PC-3 (cell line): Measurements from ENCODE around the gene ALG5. TPM values are rescaled to one million over a fixed set of nuclear protein-coding genes. Genes with fewer than 3 reads are reported as not detected.

Source experiments
- ATAC-seq: fragments of 200-7000 bp; cut with Tn5 transposase; 2 replicates; pipeline ENCODE4 v1.9.1; 2020; ENCODE audit warnings: mild to moderate bottlenecking, moderate library complexity
- BruUV-seq: library from RNA; stranded (reverse); fragments of 400-500 nt; replicated peaks from 2 replicates; lab custom pipeline; 2021; lab: Mats Ljungman, UMichigan
- CTCF ChIA-PET: fragments of 300-600 bp; sonication (Branson Sonifier 250); formaldehyde crosslinking; loops from one replicate; lab custom pipeline; 2022; ENCODE audit warnings: antibody characterized with exemption; lab: Charles Lee
- POLR2A ChIA-PET: fragments of 300-600 bp; sonication (Branson Sonifier 250); formaldehyde crosslinking; loops from one replicate; lab custom pipeline; 2022; ENCODE audit warnings: antibody characterized with exemption; ENCODE audit not compliant: unreplicated experiment; lab: Charles Lee
- DNase-seq: peaks from one replicate; pipeline ENCODE4 v3.0.0-alpha.2; 2015
- H2AFZ ChIP-seq: fragments of 300-600 bp; sonication (generic); 2 replicates; pipeline ENCODE4 v1.6.0; 2016; ENCODE audit warnings: antibody characterized with exemption, low read length
- H3F3A ChIP-seq: fragments of 300-600 bp; sonication (generic); one replicate; pipeline ENCODE4 v1.6.0; 2017; ENCODE audit warnings: antibody characterized with exemption, low read length, control low read depth, mild to moderate bottlenecking; ENCODE audit not compliant: unreplicated experiment
- H3K27ac ChIP-seq: fragments of 300-600 bp; sonication (generic); 2 replicates; pipeline ENCODE4 v1.5.1; 2016; ENCODE audit warnings: mild to moderate bottlenecking, low read length
- H3K27me3 ChIP-seq: fragments of 300-600 bp; sonication (generic); 2 replicates; pipeline ENCODE4 v1.6.1; 2016; ENCODE audit warnings: low read length, mixed read lengths
- H3K36me3 ChIP-seq: fragments of 300-600 bp; sonication (generic); 2 replicates; pipeline ENCODE4 v1.6.1; 2016; ENCODE audit warnings: low read depth, mixed run types, low read length, mixed read lengths
- H3K4me1 ChIP-seq: fragments of 300-600 bp; sonication (generic); 2 replicates; pipeline ENCODE4 v1.5.1; 2016; ENCODE audit warnings: low read length; ENCODE audit not compliant: insufficient read depth
- H3K4me2 ChIP-seq: fragments of 300-600 bp; sonication (generic); 2 replicates; pipeline ENCODE4 v1.6.0; 2016; ENCODE audit warnings: low read length
- H3K4me3 ChIP-seq: fragments of 300-600 bp; sonication (generic); 2 replicates; pipeline ENCODE4 v1.5.1; 2016; ENCODE audit warnings: mild to moderate bottlenecking, low read length, mixed read lengths
- H3K79me2 ChIP-seq: fragments of 300-600 bp; sonication (generic); 2 replicates; pipeline ENCODE4 v1.6.1; 2017; ENCODE audit warnings: low read length, mixed read lengths
- H3K9ac ChIP-seq: fragments of 300-600 bp; sonication (generic); 2 replicates; pipeline ENCODE4 v1.6.0; 2016; ENCODE audit warnings: mild to moderate bottlenecking, low read length
- H3K9me2 ChIP-seq: fragments of 300-600 bp; sonication (generic); replicated peaks from 2 replicates; pipeline ENCODE4 v1.6.1; 2016; ENCODE audit warnings: mixed run types, low read length, mixed read lengths
- H3K9me3 ChIP-seq: fragments of 300-600 bp; sonication (generic); 2 replicates; pipeline ENCODE4 v1.6.1; 2016; ENCODE audit warnings: low read length, mixed read lengths
- H4K20me1 ChIP-seq: fragments of 300-600 bp; sonication (generic); 2 replicates; pipeline ENCODE4 v1.6.1; 2016; ENCODE audit warnings: low read length, mixed read lengths
- EZH2 ChIP-seq: fragments of 300-600 bp; sonication (generic); IDR thresholded peaks from one replicate; pipeline ENCODE4 v1.6.1; 2017; ENCODE audit warnings: antibody characterized with exemption, mild to moderate bottlenecking, low read length; ENCODE audit not compliant: unreplicated experiment
- EZH2phosphoT487 ChIP-seq: fragments of 300-600 bp; sonication (generic); IDR thresholded peaks from 2 replicates; pipeline ENCODE4 v1.6.1; 2018; ENCODE audit warnings: mild to moderate bottlenecking, antibody characterized with exemption, low read length, borderline replicate concordance
- intact Hi-C: fragments of 100-400 bp; cut with micrococcal nuclease; formaldehyde crosslinking; loops from 2 replicates; pipeline ENCODE4 v1.9.0; 2023
- total RNA-seq: library from RNA; depleted of rRNA; stranded (reverse); fragments of >200 nt; gene quantifications from 2 replicates; pipeline ENCODE4 v1.2.3, GENCODE V29; 2014
- TF ChIP-seq, protein P1 (sequence below): fragments of 300-600 bp; sonication (generic); conservative IDR thresholded peaks from 2 replicates; pipeline ENCODE4 v1.5.1; 2017; ENCODE audit warnings: antibody characterized with exemption, low read depth, mild to moderate bottlenecking, low read length

The ALG5 gene
- total RNA-seq, 1 experiment from 2014 or later, result 19.7 TPM

DNA sequence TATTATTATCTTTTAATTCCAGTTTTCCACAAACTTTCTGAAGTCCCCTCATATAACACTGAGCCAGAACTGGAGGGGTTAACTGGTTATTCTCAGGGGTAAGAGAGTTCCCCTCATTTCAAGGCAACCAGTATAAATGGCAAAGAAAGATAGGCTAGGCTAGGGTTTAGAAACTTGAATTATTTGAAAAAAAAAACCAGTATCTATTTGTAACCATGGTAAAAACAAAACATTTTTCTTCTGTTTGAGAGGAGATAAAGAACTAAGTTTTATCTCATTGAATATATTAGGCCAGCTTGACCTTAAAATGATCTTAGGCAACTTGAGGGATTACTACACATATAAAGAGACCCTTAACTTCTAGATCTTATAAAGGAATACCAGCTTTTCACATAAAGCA, 40.8 kb upstream of the ALG5 start:
- peaks cover 41% of the 10 kb centered on the region; the same call in 1 of the 2 replicates for H3K36me3 ChIP-seq
- intact Hi-C loops, result no loop called here
- H3K27ac ChIP-seq, result no peak overlapping the region
- H3K4me3 ChIP-seq, result no peak overlapping the region
- H3K79me2 ChIP-seq, result no peaks in the 10 kb centered on the region
- H3K4me2 ChIP-seq, result no peak overlapping the region
- H3F3A ChIP-seq, result no peaks in the 10 kb centered on the region
- H3K9me2 ChIP-seq, result no peaks in the 10 kb centered on the region
- no peak overlapping the region for H2AFZ ChIP-seq
- H3K9me3 ChIP-seq, result no peaks in the 10 kb centered on the region
- ChIA-PET CTCF (no interaction called here), POLR2A (no interaction called here)
- no peak for TF ChIP-seq EZH2phosphoT487
- no peak for TF ChIP-seq EZH2
- TF ChIP-seq, protein P1, sequence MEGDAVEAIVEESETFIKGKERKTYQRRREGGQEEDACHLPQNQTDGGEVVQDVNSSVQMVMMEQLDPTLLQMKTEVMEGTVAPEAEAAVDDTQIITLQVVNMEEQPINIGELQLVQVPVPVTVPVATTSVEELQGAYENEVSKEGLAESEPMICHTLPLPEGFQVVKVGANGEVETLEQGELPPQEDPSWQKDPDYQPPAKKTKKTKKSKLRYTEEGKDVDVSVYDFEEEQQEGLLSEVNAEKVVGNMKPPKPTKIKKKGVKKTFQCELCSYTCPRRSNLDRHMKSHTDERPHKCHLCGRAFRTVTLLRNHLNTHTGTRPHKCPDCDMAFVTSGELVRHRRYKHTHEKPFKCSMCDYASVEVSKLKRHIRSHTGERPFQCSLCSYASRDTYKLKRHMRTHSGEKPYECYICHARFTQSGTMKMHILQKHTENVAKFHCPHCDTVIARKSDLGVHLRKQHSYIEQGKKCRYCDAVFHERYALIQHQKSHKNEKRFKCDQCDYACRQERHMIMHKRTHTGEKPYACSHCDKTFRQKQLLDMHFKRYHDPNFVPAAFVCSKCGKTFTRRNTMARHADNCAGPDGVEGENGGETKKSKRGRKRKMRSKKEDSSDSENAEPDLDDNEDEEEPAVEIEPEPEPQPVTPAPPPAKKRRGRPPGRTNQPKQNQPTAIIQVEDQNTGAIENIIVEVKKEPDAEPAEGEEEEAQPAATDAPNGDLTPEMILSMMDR, result no peak
- H4K20me1 ChIP-seq, result no peaks in the 10 kb centered on the region
- H3K4me1 ChIP-seq, result no peaks in the 10 kb centered on the region
- no TSS peak for BruUV-seq
- H3K9ac ChIP-seq, result no peak overlapping the region
- ATAC-seq, result no peak
- H3K27me3 ChIP-seq, result no peaks in the 10 kb centered on the region
- DNase-seq, result no peak

DNA sequence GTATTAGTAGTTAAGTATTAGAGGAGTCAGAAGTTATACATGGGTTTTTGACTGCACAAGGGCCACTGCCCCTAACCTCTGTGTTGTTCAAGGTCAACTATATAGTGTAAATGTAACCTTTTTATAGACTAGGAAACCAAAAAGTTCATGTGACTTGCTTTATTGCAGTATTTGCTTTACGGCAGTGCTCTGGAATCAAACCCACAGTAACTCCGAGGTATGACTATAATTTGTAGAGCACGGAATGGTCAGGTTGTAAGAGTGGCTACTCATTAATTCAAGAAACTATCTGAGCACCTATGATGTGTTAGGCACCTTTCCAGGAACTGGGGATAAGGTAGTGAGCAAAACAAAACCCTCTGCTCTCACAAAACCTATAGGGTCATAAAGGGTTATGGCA, 38.1 kb upstream of the ALG5 start:
- ChIA-PET POLR2A (no interaction called here), CTCF (no interaction called here)
- intact Hi-C loops, result no loop called here
- H3K4me1 ChIP-seq, result no peaks in the 10 kb centered on the region
- no peak overlapping the region for H2AFZ ChIP-seq
- H3K79me2 ChIP-seq, result no peaks in the 10 kb centered on the region
- H3K9me3 ChIP-seq, result no peaks in the 10 kb centered on the region
- H3K4me3 ChIP-seq, result no peak overlapping the region
- DNase-seq, result no peak
- no peaks in the 10 kb centered on the region for H3K9me2 ChIP-seq
- H3K36me3 ChIP-seq, result peaks cover 40% of the 10 kb centered on the region; the same call in 1 of the 2 replicates
- H3F3A ChIP-seq, result no peaks in the 10 kb centered on the region
- TF ChIP-seq, protein P1, result no peak
- TF ChIP-seq EZH2phosphoT487 (no peak), EZH2 (no peak)
- H3K27ac ChIP-seq, result no peak overlapping the region
- H3K4me2 ChIP-seq, result no peak overlapping the region
- no peak for ATAC-seq
- BruUV-seq, result no TSS peak
- no peak overlapping the region for H3K9ac ChIP-seq
- H4K20me1 ChIP-seq, result no peaks in the 10 kb centered on the region
- H3K27me3 ChIP-seq, result no peaks in the 10 kb centered on the region

DNA sequence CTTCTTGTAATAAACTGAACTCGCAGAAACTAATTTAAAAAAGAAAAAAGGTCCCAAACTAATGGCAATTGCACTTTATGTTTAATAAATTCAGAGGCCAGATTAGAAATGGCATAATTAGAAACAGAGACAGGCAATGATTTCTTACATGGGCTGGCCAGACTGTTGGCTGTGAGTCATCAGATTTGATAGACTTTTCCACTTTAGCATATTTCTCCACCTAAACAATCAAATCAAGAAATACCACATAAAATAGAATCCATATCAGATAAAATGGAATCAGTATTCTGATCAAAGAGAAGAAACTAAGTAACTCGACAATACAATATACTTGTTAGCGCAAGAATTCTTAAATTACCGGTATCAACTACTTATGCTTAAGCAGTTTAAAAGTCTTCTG, 30.5 kb upstream of the ALG5 start:
- POLR2A ChIA-PET, result no interaction called here
- H3K79me2 ChIP-seq, result no peaks in the 10 kb centered on the region
- BruUV-seq, result no TSS peak
- ATAC-seq (peak; percentile 50), DNase-seq (no peak)
- H3K27ac ChIP-seq, result no peak overlapping the region
- H3K27me3 ChIP-seq, result no peaks in the 10 kb centered on the region
- no peaks in the 10 kb centered on the region for H3F3A ChIP-seq
- H3K9me2 ChIP-seq, result no peaks in the 10 kb centered on the region
- H3K4me2 ChIP-seq, result no peak overlapping the region
- H3K36me3 ChIP-seq, result peaks cover 12% of the 10 kb centered on the region; the same call in 1 of the 2 replicates
- peaks cover 6% of the 10 kb centered on the region; the same call in 1 of the 2 replicates for H3K4me1 ChIP-seq
- CTCF ChIA-PET, result no interaction called here
- H3K9me3 ChIP-seq, result no peaks in the 10 kb centered on the region
- no peak overlapping the region for H2AFZ ChIP-seq
- H3K4me3 ChIP-seq, result no peak overlapping the region
- H4K20me1 ChIP-seq, result no peaks in the 10 kb centered on the region
- intact Hi-C loops, result loop anchor here (2.0 kb wide), 1 partner anchor 29 kb away; the partner anchor contains the start of gene SUPT20H
- H3K9ac ChIP-seq, result no peak overlapping the region
- TF ChIP-seq EZH2 (no peak), EZH2phosphoT487 (no peak)
- TF ChIP-seq, protein P1, result no peak
